C4-2B (cell line): ENCODE results near the gene LIF.

Experiments
- H3K27ac ChIP-seq: fragments of 450-650 bp; 2 replicates; pipeline ENCODE4 v1.5.1; 2017
- ZFX ChIP-seq: fragments of 450-650 bp; IDR thresholded peaks from 2 replicates; pipeline ENCODE4 v1.6.1; 2017
- TF ChIP-seq, protein P1 (sequence below): fragments of 450-650 bp; conservative IDR thresholded peaks from 2 replicates; pipeline ENCODE4 v1.5.1; 2017; ENCODE audit warnings: mild to moderate bottlenecking

Gene LIF

DNA sequence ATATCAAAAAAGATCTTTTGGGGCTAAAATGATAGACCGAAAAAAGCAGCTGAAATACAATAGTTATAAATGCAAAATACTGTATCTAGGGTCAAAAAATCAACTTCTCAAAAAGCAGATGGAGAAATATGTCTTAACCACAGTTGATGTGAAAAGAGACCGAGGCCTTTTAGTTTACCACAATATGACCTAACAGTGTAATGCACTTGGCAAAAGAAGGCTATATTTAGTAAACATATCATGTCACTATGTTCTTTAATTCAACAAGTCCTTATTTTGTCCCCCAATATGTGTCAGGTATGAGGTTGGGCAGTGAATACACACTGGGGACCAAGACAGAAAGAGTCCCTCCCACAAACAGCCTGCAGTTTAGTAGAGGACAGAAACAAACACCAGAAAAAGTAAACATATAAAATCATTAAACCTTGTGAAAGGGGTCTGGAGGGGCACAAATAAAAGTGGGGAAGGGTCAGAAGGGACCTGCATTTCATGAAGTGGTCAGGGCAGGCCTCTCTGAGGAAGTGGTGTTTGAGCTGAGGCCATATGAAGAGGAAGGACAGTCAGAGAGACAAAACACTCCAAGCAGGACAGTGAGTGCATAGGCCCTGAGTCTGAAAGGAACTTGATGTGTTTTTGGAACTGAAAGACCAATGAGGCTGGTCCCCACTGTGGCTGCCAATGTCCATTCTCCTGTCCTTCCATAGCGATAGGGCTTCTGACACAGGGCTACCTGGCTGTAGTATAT, 53.4 kb downstream of the LIF start:
- TF ChIP-seq ZFX: no peak
- TF ChIP-seq, protein P1, sequence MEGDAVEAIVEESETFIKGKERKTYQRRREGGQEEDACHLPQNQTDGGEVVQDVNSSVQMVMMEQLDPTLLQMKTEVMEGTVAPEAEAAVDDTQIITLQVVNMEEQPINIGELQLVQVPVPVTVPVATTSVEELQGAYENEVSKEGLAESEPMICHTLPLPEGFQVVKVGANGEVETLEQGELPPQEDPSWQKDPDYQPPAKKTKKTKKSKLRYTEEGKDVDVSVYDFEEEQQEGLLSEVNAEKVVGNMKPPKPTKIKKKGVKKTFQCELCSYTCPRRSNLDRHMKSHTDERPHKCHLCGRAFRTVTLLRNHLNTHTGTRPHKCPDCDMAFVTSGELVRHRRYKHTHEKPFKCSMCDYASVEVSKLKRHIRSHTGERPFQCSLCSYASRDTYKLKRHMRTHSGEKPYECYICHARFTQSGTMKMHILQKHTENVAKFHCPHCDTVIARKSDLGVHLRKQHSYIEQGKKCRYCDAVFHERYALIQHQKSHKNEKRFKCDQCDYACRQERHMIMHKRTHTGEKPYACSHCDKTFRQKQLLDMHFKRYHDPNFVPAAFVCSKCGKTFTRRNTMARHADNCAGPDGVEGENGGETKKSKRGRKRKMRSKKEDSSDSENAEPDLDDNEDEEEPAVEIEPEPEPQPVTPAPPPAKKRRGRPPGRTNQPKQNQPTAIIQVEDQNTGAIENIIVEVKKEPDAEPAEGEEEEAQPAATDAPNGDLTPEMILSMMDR: no peak
- H3K27ac ChIP-seq: no peak overlapping the region

DNA sequence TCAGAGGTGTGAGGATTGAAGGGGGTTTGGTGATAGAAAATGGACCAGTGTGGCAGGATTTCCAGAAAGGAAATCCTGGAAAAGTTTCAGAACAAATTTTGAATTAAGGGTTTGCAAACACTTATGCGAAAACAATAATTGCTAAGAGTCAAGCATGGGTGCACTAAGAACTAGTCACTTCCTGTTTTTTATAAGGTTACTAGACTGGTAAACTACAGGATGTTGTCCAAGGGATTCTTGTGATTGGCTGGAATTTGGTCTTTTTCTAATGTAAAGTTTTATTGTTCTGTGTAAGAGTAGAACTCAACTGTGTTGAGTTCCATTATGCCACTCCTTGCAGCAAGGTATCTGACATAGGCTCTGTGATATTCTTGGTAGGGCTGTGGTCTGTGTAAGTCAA, 54.1 kb downstream of the LIF start:
- H3K27ac ChIP-seq: no peak overlapping the region
- TF ChIP-seq, protein P1: no peak
- TF ChIP-seq ZFX: no peak

DNA sequence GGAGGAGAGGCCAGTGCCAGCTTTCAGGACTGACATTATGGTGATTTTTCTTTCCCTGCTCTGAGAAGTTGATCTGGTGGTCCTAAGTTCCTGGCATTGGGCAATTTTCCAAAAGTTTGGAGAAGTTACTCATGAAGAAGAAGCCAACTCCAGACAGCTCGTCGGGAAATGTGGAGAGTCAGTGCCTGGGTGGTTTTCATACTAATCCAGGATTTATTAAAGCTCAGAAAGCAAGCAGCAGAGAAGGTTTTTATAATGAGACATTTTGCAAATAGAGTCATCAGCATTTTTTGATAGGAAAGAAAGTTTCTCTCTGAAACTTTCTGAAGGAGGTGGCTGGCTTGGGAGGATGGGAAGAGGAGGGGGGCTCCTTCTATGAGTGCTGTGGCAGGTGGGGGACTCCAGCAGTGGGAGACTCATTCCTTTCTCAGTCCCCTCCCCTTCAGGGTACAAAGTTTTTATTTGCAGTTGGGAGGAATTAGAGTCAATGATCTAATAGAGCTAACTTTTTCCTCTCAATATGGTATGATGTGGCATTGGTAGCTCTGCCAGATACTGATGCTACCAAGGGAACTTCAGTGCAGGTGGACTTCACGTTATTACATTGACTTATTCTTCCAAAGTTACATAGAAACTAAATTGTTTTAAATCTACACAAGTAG, 55.4 kb downstream of the LIF start:
- no peak overlapping the region for H3K27ac ChIP-seq
- TF ChIP-seq ZFX: no peak
- TF ChIP-seq, protein P1: no peak

DNA sequence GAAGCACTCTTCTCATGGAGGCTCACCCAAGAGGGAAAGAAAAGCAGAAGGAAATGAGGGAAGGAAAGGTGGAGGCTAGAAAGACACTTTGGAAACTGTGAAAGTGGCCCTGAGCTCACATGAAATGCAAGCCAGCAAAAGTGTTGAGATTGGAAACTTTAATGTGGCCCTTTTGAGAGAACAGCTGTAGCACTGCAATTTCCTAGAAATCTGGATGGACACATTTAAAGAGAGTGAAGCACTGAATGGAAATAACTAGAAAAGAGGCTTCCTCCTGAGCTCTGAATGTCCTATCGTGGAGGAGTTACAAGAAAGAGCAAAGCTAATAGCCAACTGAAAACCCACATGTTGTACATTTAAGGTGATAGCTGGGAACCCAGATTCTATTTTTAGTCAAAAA, 56.0 kb downstream of the LIF start:
- TF ChIP-seq, protein P1: no peak
- no peak for TF ChIP-seq ZFX
- H3K27ac ChIP-seq: no peak overlapping the region
